Heart right ventricle (tissue), 16 donors: ENCODE measurements around the gene PTPRU. TPM values are rescaled to one million over a fixed set of nuclear protein-coding genes. Genes with fewer than 3 reads are reported as not detected.

Experiments
- ATAC-seq, 8 donors: fragments of 200-7000 bp; cut with Tn5 transposase; one replicate each; pipeline ENCODE4 v1.9.1; 2020; ENCODE audit warnings: mild to moderate bottlenecking in 8 of 8, moderate library complexity in 8 of 8, moderate number of reproducible peaks in 1 of 8
- DNase-seq, 2 donors: peaks; one replicate each; pipeline ENCODE4 v3.0.0-alpha.2; 2020
- H3K27ac ChIP-seq, 10 donors: fragments of 200-600 bp; sonication (generic) in 2 of 10; one replicate each; pipeline versions ENCODE4 v1.5.0 to v1.8.0; 2020 to 2022; ENCODE audit warnings: mild to moderate bottlenecking in 3 of 10
- H3K27me3 ChIP-seq, 7 donors: fragments of 200-600 bp; one replicate each; pipeline ENCODE4 v1.8.0; 2021 to 2022; ENCODE audit warnings: mild to moderate bottlenecking in 2 of 7
- H3K36me3 ChIP-seq, 9 donors: fragments of 200-600 bp; sonication (generic) in 1 of 9; one replicate each; pipeline versions ENCODE4 v1.5.0 to v1.8.0; 2020 to 2022; ENCODE audit warnings: mild to moderate bottlenecking in 2 of 9
- H3K4me1 ChIP-seq, 9 donors: fragments of 200-600 bp; sonication (generic) in 1 of 9; one replicate each; pipeline versions ENCODE4 v1.5.0 to v1.8.0; 2020 to 2022; ENCODE audit warnings: mild to moderate bottlenecking in 4 of 9
- H3K4me3 ChIP-seq, 10 donors: fragments of 200-600 bp; sonication (generic) in 2 of 10; one replicate each; pipeline versions ENCODE4 v1.5.0 to v1.8.0; 2020 to 2022; ENCODE audit warnings: mild to moderate bottlenecking in 7 of 10, moderate library complexity in 2 of 10
- H3K9me3 ChIP-seq, 11 donors: fragments of 200-600 bp in 10 of 11; sonication (generic) in 2 of 11; one replicate each; pipeline versions ENCODE4 v1.5.0 to v1.8.0; 2013 to 2022; ENCODE audit warnings: mild to moderate bottlenecking in 2 of 11, control low read depth in 1 of 11, moderate library complexity in 1 of 11
- CTCF ChIP-seq, 9 donors: fragments of 200-600 bp; sonication (generic) in 2 of 9; IDR thresholded peaks; one replicate each; pipeline versions ENCODE4 v1.5.0 to v1.8.0; 2021 to 2022; ENCODE audit warnings: antibody characterized with exemption in 9 of 9, mild to moderate bottlenecking in 5 of 9, moderate library complexity in 1 of 9
- WGBS, 2 donors: extraction: QIAGEN DNeasy Blood & Tissue Kit; methylation state at CpG; one replicate each; pipeline ENCODE4 v1.1.7; 2013; ENCODE audit warnings: inconsistent platforms in 1 of 2; 5-methylcytosine and 5-hydroxymethylcytosine counted together
- intact Hi-C, 10 donors: fragments of 100-400 bp; cut with DNase I; formaldehyde crosslinking; loops; one replicate each; pipeline versions ENCODE4 v1.11.1 to v1.14.2; 2022
- polyA plus RNA-seq, 2 donors: library from polyadenylated mRNA; stranded (reverse); fragments of 200-250 nt; gene quantifications; one replicate each; pipeline ENCODE4 v1.2.3, GENCODE V29; 2013
- total RNA-seq, 10 donors: library from RNA; stranded (reverse); fragmentation: NEBNext Ultra II Directional in 3 of 10; extraction: Animal tissue kit (Norgen Biotek cat#: 25700) in 3 of 10; gene quantifications; one replicate each; pipeline versions ENCODE4 v1.2.1 to v1.2.4, GENCODE V29; 2021 to 2023
- donor health status: Arrhythmogenic right ventricular cardiomyopathy.
- donor health status: ischemic (EF 13 %, LVEDD 7.1; RV severe dilation, severe dysfunction).
- donor health status: healthy with polysubstance abuse.
- donor health status: DM: no; HTN: yes; CAD: no.
- donor health status: DM: no; HTN: no; CAD: no.
- donor health status: ischemic (EF 25% LVEDD 6.9; RV normal size, moderate dysfunction).
- donor health status: ischemic (EF 25% LVEDD 5.7; RV mildly dilated, moderate dysfunction).
- donor health status: healthy.
- donor health status: DM: yes; HTN: yes; CAD: no.
- donor health status: Ischemic cardiomyopathy.
- donor health status: ischemic (EF 35%, LVEDD 5.7; RV mildly dilated, moderate dysfunction).
- donor health status: nonischemic (EF 11% LVEDD 7.7; RV severe dilation, severe dysfunction).
- donor health status: DM: yes; HTN: yes; CAD: no.
- donor health status: PGD.
- donor health status: ischemic (EF 29% LVEDD 5.4; RV normal size, mild dysfunction).
- donor health status: nonischemic (EF 23%, LVEDD 6.1; RV moderate dilation, normal function).

PTPRU gene
- total and polyA plus RNA-seq, 12 donors = 8.6 to 29.8 (median 14.5) TPM

- TF ChIP-seq CTCF (IDR thresholded peaks at IDR 0.05) = no peak
- peaks cover 0 to 31% (median 5%) of the 10 kb centered on the region in 7 donors for H3K27me3 ChIP-seq
- peaks cover 0 to 6% (median 0%) of the 10 kb centered on the region in 11 donors for H3K9me3 ChIP-seq
- H3K36me3 ChIP-seq = no peaks in the 10 kb centered on the region
- H3K4me1 ChIP-seq = peaks cover 0 to 5% (median 0%) of the 10 kb centered on the region in 9 donors
- intact Hi-C loops = no loop called here
- no peak overlapping the region for H3K27ac ChIP-seq
- H3K4me3 ChIP-seq = no peak overlapping the region
- ATAC-seq = no peak
- 76 to 81% methylated on average over 4 of the region's 4 CpGs for WGBS, 2 donors
- DNase-seq = no peak
Observed at GRCh38 chr1:29264773-29265389, 28.6 kb downstream of the PTPRU start.

DNA sequence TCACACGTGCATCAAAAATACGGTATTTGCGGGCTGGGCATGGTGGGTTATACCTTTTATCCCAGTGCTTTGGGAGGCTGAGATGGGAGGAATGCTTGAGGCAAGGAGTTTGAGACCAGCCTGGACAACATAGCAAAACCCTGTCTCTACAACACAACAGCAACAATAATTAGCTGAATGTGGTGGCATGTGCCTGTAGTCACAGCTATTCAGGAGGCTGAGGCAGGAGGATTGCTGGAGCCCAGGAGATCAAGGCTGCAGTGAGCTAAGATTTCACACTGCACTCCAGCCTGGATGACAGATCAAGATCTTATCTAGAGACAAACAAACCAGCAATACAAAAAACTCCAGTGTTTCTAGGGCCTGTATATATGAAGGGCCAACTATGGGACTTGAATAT is 30.6 kb downstream of the PTPRU start:
- no peak for DNase-seq
- Histone ChIP-seq H3K27me3 (peaks cover 0 to 13% (median 0%) of the 10 kb centered on the region in 7 donors), H3K36me3 (no peaks in the 10 kb centered on the region), H3K9me3 (peaks cover 0 to 6% (median 0%) of the 10 kb centered on the region in 11 donors), H3K27ac (no peak overlapping the region), H3K4me1 (peaks cover 3 to 10% (median 7%) of the 10 kb centered on the region in 9 donors), H3K4me3 (no peak overlapping the region)
- TF ChIP-seq CTCF (IDR thresholded peaks at IDR 0.05) = no peak
- ATAC-seq = no peak
- 97 to 98% methylated on average over 3 of the region's 3 CpGs for WGBS, 2 donors
- intact Hi-C loops = no loop called here

- Histone ChIP-seq H3K4me3 (no peak overlapping the region), H3K4me1 (peaks cover 3 to 15% (median 8%) of the 10 kb centered on the region in 9 donors), H3K36me3 (no peaks in the 10 kb centered on the region), H3K27me3 (peaks cover 0 to 13% (median 0%) of the 10 kb centered on the region in 7 donors), H3K9me3 (peaks cover 0 to 6% (median 0%) of the 10 kb centered on the region in 11 donors), H3K27ac (no peak overlapping the region)
- DNase-seq (no peak), ATAC-seq (no peak)
- no peak for TF ChIP-seq CTCF (IDR thresholded peaks at IDR 0.05)
- intact Hi-C loops = no loop called here
- WGBS, 2 donors = 71 to 77% methylated on average over 9 of the region's 9 CpGs
Observed at GRCh38 chr1:29267321-29268070, 31.2 kb downstream of the PTPRU start.

DNA sequence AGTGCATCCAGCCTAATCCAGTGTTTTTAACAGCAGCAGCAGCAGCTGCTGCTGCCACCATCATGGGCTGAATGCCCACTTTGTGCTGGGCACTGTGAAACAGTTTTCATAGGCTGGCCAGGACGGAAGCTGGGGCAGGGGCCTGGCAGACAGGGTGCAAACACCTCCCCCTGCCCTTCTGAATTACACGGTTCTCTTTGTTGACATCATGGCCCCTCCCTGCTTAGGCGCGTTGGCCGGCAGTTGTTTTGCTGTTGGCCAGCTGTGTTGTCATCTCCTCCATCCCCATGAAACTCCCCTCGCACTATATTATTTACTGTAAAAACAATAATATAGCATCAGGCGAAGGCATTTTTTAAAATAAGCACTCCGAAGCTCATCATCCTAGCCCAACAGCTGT is 33.1 kb downstream of the PTPRU start:
- Histone ChIP-seq H3K27me3 (peaks cover 0 to 9% (median 0%) of the 10 kb centered on the region in 7 donors), H3K4me3 (no peak overlapping the region), H3K4me1 (peaks cover 3 to 15% (median 8%) of the 10 kb centered on the region in 9 donors), H3K9me3 (peaks cover 0 to 2% (median 0%) of the 10 kb centered on the region in 11 donors), H3K36me3 (no peaks in the 10 kb centered on the region), H3K27ac (no peak overlapping the region)
- no peak for TF ChIP-seq CTCF (IDR thresholded peaks at IDR 0.05)
- intact Hi-C loops = no loop called here
- WGBS, 2 donors = 67 to 72% methylated on average over 8 of the region's 8 CpGs
- ATAC-seq (no peak), DNase-seq (no peak)
